SK-N-SH (cell line): ENCODE results near the gene KRT36.

ENCODE experiments used
- CTCF ChIP-seq: fragments of 200-600 bp; sonication (generic); IDR thresholded peaks from 2 replicates; pipeline ENCODE4 v1.6.1; 2017; ENCODE audit warnings: antibody characterized with exemption, mild to moderate bottlenecking, moderate library complexity
- EP300 ChIP-seq, 2 experiments: IDR thresholded peaks; 2 replicates each; pipeline versions ENCODE4 v1.4.0 to v1.6.1; 2012; ENCODE audit warnings: borderline replicate concordance in 1 of 2, low read depth in 1 of 2, low read length in 1 of 2
- GABPA ChIP-seq: IDR thresholded peaks from 2 replicates; pipeline ENCODE4 v1.4.0; 2012; ENCODE audit warnings: low read depth, mild to moderate bottlenecking
- MAX ChIP-seq: IDR thresholded peaks from 2 replicates; pipeline ENCODE4 v1.4.0; 2012; ENCODE audit warnings: low read depth
- MXI1 ChIP-seq: IDR thresholded peaks from 2 replicates; pipeline ENCODE4 v1.6.1; 2012; ENCODE audit warnings: mild to moderate bottlenecking, low read depth, low read length, improper control_type of control experiment
- NRF1 ChIP-seq: IDR thresholded peaks from 2 replicates; pipeline ENCODE4 v1.6.1; 2012; ENCODE audit warnings: low read depth, mild to moderate bottlenecking, low read length
- POLR2AphosphoS5 ChIP-seq: IDR thresholded peaks from 2 replicates; pipeline ENCODE4 v1.6.1; 2012; ENCODE audit warnings: low read depth, low read length
- REST ChIP-seq: IDR thresholded peaks from 2 replicates; pipeline ENCODE4 v1.6.1; 2012; ENCODE audit warnings: mild to moderate bottlenecking, low read depth, low read length, moderate library complexity
- RXRA ChIP-seq: IDR thresholded peaks from 2 replicates; pipeline ENCODE4 v1.4.0; 2012; ENCODE audit warnings: low read depth, mild to moderate bottlenecking, borderline replicate concordance
- SMC3 ChIP-seq: IDR thresholded peaks from 2 replicates; pipeline ENCODE4 v1.6.1; 2012; ENCODE audit warnings: low read depth, low read length, improper control_type of control experiment
- TAF1 ChIP-seq: IDR thresholded peaks from 2 replicates; pipeline ENCODE4 v1.6.1; 2012; ENCODE audit warnings: low read depth, mild to moderate bottlenecking, low read length, moderate library complexity, borderline replicate concordance
- USF1 ChIP-seq: IDR thresholded peaks from 2 replicates; pipeline ENCODE4 v1.4.0; 2012; ENCODE audit warnings: low read depth, borderline replicate concordance
- YY1 ChIP-seq: IDR thresholded peaks from 2 replicates; pipeline ENCODE4 v1.4.0; 2012; ENCODE audit warnings: low read depth, mild to moderate bottlenecking

- TF ChIP-seq MXI1 (no peak), CTCF (no peak), POLR2AphosphoS5 (no peak), MAX (no peak), EP300 (IDR thresholded peaks at IDR 0.05; ENCODE audit: borderline replicate concordance in 1 of 2, low read depth in 1 of 2, low read length in 1 of 2) (no peak), YY1 (no peak), RXRA (no peak), REST (no peak), USF1 (no peak), GABPA (no peak), SMC3 (no peak), NRF1 (no peak), TAF1 (no peak)
These were observed 13.5 kb upstream of the KRT36 start for GRCh38 chr17:41503202-41503601.
